ENCODE data around the gene NELL2.

GRCh38 chr12:44532940-44533339 is 343.2 kb downstream of the NELL2 start:
- TF ChIP-seq TARDBP (IDR thresholded peaks at IDR 0.05) (no peak), FOXK2 (IDR thresholded peaks at IDR 0.05) (no peak)

Data from HEK293T (cell line).